Stimulated activated CD4-positive, alpha-beta T cell treated with anti-CD3 and anti-CD28 coated beads, Interleukin-12 subunit alpha, Interleukin-12 subunit beta, amount 100 ng/mL, for 24 hours (primary cell): ENCODE data around the gene PPP2R5D.
"Not testable (repeated sequence)": the region's sequence is repeated elsewhere in the genome, so short reads cannot be mapped to it uniquely, and the experiment has no call there.

Source experiments
- DNase-seq, 2 experiments: peaks; one replicate each; pipeline ENCODE4 v3.0.0-alpha.2; 2020; ENCODE audit warnings: low read depth in 2 of 2

Gene PPP2R5D

GRCh38 chr6:42993445-42993844 lies 9.1 kb downstream of the PPP2R5D start:
- DNase-seq, result no peak

GRCh38 chr6:42996513-42996912 lies 12.1 kb downstream of the PPP2R5D start:
- no peak for DNase-seq

- DNase-seq, result not testable (repeated sequence)
Observed at GRCh38 chr6:42998205-42998604, 13.8 kb downstream of the PPP2R5D start.

GRCh38 chr6:43001843-43002242 lies 17.5 kb downstream of the PPP2R5D start:
- no peak for DNase-seq

- DNase-seq, result no peak
Observed at GRCh38 chr6:43005844-43006243, 21.5 kb downstream of the PPP2R5D start.

GRCh38 chr6:43006251-43006650 lies 21.9 kb downstream of the PPP2R5D start:
- no peak for DNase-seq

- no peak for DNase-seq
Observed at GRCh38 chr6:43007126-43007525, 22.8 kb downstream of the PPP2R5D start.

GRCh38 chr6:43009124-43009523 lies 24.8 kb downstream of the PPP2R5D start:
- no peak for DNase-seq

GRCh38 chr6:43011207-43011606 lies 26.8 kb downstream of the PPP2R5D start:
- DNase-seq, result no peak

GRCh38 chr6:43012364-43012763 lies 28.0 kb downstream of the PPP2R5D start:
- no peak for DNase-seq

- DNase-seq, result no peak
Observed at GRCh38 chr6:43013097-43013842, 28.9 kb downstream of the PPP2R5D start.

GRCh38 chr6:43013843-43014433 lies 29.6 kb downstream of the PPP2R5D start, which contains the start of the genes KLHDC3 and MEA1:
Gene KLHDC3, plus strand, starts transcription at chr6:43014249. Its CDS starts 2,944 bp downstream, at chr6:43017193.
Gene MEA1, minus strand, starts transcription at chr6:43013946. Its CDS starts 133 bp downstream, at chr6:43013813.
- peak; percentile 96 to 99 for DNase-seq

GRCh38 chr6:43014434-43014909 lies 30.1 kb downstream of the PPP2R5D start:
- DNase-seq, result no peak

- DNase-seq, result no peak
Observed at GRCh38 chr6:43016176-43016942, 32.0 kb downstream of the PPP2R5D start.

- DNase-seq, result no peak
Observed at GRCh38 chr6:43016943-43017334, 32.6 kb downstream of the PPP2R5D start.

- DNase-seq, result no peak
Observed at GRCh38 chr6:43019152-43019551, 34.8 kb downstream of the PPP2R5D start.

- no peak for DNase-seq
Observed at GRCh38 chr6:43020052-43020705, 35.8 kb downstream of the PPP2R5D start.

- DNase-seq, result no peak
Observed at GRCh38 chr6:43020847-43021246, 36.5 kb downstream of the PPP2R5D start.

GRCh38 chr6:43021270-43022047 lies 37.1 kb downstream of the PPP2R5D start, which contains the start of gene RRP36:
Gene RRP36, plus strand, starts transcription at chr6:43021623. Its CDS starts 32 bp downstream, at chr6:43021655.
- DNase-seq, result peak; percentile 62 to 69

GRCh38 chr6:43024436-43024835 lies 40.1 kb downstream of the PPP2R5D start:
- DNase-seq, result no peak

GRCh38 chr6:43026365-43026764 lies 42.0 kb downstream of the PPP2R5D start:
- no peak for DNase-seq
